GM18858 (cell line): ENCODE data around the gene TTYH1.
"Not testable (repeated sequence)": the region's sequence is repeated elsewhere in the genome, so short reads cannot be mapped to it uniquely, and the experiment has no call there.

Source experiments
- ATAC-seq: cut with Tn5 transposase; IDR thresholded peaks from one replicate; pipeline ENCODE4 v1.9.1; 2021; ENCODE audit not compliant: unreplicated experiment

TTYH1 gene

DNA sequence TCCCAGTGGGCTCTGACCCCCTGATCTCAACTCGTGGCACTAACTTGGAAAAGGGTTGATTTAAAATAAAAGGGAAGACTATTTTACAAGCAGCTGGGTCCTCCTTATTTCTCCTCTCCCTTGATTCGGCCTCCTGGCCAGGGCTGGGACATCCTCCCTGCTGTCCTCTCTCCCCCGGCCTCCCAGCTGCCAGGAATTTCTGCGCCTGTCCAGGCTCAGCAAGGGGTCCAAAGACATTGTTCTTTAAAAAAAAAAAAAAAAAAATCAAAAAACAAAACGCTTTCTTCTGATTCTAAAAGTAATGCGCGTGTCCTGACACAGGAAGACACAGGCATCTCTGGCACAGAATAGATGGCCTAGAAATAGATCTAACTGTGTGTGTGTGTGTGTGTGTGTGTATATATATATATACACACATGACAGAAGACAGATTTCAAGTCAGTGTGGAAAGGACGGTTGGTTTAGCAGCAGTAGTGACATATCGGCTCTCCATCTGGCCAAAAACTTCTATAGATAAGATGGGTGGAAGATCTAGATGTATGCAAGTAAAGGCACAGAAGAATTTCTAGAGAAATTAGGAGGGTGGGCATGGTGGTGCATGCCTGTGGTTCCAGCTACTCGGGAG is 21.5 kb downstream of the TTYH1 start:
- no peak for ATAC-seq

DNA sequence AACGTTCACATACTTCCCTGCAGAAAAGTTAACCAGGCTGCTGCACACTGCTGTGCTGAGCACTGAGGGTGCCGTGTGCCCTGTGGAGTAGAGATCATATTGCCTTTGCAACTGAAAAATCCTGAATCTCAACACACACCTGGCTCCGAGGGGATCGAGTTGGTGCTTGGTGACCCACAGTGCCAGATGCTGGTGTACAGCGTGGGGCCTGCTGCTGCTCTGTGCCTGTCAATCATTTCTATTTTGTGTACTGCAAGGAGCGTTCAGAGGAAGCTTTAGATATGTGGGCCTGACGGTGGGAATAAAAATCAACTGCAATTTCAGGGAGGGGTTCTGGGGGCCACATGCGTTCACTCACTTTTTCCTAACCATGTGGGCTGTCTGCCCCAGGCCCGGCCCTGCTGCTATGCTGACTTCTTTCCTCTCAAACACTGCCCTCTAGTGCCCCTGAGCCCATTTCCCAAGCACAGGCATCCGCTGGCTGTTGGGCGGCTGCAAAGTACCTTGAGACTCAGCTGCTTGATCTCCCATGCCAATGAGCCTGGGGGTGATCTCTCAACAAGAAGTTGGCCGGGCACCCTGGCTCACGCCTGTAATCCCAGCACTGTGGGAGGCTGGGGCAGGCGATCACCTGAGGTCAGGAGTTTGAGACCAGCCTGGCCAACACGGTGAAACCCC is 24.0 kb downstream of the TTYH1 start:
- no peak for ATAC-seq

DNA sequence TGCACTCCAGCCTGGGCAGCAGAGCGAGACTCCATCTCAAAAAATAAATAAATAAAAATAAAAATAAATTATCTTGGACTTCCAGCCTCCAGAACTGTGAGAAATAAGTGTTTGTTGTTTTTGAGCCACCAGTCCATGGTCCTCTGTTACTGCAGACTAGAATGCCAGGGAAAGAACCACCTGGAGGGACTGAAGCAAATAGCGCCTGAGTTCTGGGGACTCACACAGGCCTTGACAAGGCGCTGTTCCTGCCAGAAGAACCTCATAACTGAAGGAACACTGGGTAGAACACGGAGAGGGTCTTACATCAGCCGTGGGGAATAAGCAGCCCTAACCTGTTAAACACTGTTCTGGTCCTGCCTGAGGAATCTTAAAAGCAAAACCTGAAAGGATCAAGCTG is 25.4 kb downstream of the TTYH1 start:
- no peak for ATAC-seq

DNA sequence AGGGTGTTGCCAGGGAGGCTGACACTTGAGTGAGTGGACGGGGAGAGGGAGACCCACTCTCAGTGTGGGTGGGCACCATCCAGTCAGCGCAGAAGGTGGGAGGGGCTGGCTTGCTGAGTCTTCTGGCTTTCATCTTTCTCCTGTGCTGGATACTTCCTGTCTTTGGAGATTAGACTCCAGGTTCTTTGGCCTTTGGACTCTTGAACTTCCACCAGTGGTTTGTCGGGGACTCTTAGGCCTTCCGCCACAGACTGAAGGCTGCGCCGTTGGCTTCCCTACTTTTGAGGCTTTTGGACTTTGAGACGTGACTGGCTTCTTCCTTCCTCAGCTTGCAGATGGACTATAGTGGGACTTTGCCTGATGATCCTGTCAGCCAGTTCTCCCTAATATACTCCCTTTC is 29.5 kb downstream of the TTYH1 start:
- no peak for ATAC-seq

DNA sequence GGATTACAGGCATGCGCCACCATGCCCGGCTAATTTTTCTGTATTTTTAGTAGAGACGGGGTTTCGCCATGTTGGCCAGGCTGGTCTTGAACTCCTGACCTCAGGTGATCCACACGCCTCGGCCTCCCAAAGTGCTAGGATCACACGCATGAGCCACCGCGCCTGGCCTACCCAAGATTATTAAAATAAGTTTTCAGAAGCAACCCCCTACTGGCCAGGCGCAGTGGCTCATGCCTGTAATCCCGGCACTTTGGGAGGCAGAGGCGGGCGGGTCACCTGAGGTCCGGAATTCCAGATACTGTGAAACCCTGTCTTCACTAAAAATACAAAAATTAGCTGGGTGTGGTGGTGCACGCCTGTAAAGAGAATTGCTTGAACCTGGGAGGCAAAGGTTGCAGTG is 31.1 kb downstream of the TTYH1 start:
- not testable (repeated sequence) for ATAC-seq

DNA sequence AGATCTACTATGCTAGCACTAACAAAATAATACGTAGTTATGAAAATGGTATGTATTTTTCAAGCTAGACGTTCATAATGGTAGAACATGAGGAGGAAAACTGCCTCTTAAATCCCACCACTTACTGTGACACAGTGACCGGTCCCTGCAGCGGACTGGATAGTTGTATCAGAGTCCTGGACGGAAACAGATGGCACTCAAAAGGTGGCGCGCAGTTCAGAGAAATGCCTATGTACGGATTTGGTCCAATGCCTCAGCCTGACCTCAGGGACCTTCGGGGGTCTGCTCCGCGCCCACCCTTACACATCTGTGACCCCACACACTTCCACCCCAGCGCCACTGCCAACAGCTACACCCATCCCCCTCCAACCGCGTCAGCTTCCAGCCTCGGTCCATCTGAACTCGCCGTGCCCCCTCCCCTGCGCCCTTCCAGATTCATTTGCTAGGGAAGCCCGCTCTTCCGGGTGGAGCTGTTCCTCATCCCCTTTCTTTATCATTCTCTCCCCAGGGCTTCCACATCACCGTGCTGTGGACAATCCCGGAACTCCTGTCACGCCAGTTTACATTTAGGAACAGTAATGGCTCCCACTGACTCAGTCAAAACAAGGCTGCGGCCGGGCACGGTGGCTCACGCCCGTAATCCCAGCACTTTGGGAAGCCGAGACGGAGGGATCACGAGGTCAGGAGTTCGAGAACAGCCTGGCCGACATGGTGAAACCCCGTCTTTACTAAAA is 32.9 kb downstream of the TTYH1 start:
- no peak for ATAC-seq

DNA sequence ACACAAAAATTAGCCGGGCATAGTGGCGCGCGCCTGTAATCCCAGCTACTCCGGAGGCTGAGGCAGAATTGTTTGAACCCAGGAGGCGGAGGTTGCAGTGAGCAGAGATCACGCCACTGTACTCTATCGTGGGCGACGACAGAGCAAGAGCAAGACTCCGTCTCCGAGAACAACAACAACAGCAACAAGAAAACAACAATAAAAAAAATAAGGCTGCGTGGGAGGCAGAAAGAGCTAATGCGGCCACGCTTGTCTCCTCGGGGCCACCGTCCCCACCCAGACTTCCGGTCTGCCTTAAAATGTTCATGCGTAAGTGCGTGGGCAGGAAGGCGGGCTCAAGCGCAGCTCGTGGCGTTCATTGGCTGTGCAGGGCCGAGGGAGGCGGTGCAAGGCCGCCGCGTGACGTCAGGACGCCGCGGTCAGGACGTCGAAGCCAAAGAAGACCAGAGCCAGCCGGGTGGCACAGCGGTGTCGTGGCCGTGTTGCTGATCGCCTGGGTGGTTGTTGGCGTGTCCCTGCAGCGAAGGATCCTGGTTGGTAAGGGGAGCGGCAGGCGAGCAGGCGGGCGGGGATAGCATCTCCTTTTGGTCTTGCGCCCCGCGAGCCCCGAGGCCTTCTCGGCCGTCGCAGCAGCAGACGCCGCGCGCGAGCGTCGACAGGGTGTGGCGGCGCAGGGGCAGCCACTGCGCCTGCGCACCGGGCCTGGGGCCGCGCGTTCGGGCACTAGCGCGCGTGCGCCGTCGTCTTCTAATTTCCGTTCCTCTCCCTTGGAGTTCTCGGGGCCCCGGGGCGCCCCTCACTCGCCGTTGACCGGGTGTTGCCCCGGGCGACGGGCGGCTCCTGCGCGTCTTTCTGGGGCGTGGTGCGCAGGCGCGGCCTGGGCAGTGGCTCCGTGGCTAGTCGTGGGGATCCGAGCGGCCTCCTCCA is 33.8 kb downstream of the TTYH1 start, which contains the start of gene LENG8:
TSS of gene LENG8 (plus strand) at position 426 of the 927 bp plus-strand sequence. CDS start 2,146 bp downstream, outside the sequence.
- peak; percentile 75 for ATAC-seq

DNA sequence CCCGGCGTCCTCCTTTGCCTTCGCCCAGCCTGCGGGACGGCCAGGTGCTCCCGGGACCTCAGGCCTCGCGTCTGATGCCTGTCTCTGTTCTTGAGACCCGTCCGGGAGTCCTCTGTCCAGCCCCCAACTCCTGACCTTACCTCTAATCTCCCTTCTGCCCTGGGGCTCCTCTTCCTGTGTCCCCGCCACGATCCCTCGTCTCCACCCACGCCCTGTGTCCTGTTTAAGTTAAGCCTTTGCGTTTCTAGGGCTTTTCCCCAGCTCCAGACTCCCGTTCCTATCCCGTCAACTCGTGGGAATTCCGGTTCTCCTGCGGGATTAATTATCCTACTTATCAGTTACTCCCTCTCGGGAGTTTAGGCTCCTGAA is 34.4 kb downstream of the TTYH1 start:
- ATAC-seq = no peak

DNA sequence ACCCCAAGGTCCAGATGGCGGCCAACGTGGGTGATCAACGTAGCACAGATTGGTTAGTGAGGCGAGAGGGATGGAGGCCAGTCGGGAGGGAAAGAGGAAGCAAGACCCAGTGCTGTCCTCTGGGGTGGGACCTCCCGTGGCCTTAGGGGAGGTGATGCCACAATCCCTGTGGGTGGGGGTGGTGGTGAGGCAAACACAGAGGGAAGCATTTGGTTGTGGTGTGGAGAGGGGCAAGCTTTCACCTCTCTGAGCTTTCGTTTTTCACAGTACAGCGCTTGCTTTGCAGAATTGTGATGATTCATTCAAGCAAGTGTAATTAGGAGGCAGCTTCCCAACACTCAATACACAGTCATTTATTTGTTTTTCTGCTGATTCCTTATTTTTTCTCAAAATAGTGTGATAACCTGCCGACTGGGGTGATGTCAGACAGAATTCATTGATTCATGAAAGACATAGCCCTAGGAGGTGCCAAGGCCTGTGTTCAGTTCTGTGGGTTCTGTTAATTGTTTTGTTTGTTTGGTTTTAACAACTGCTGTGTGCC is 36.1 kb downstream of the TTYH1 start:
- ATAC-seq = no peak

DNA sequence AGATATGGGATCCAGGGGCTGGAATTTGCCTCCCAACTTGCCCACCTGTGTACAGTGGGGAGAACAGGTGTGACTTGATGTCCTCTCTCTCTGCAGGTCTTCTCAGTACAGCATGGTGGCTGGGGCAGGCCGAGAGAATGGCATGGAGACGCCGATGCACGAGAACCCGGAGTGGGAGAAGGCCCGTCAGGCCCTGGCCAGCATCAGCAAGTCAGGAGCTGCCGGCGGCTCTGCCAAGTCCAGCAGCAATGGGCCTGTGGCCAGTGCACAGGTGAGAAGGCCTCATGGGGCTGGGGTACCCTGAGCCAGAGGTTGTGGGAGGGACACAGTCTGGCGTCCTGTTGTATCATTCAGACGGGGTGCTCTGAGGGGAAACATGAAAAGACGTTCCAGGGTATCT is 36.7 kb downstream of the TTYH1 start:
- ATAC-seq = no peak

DNA sequence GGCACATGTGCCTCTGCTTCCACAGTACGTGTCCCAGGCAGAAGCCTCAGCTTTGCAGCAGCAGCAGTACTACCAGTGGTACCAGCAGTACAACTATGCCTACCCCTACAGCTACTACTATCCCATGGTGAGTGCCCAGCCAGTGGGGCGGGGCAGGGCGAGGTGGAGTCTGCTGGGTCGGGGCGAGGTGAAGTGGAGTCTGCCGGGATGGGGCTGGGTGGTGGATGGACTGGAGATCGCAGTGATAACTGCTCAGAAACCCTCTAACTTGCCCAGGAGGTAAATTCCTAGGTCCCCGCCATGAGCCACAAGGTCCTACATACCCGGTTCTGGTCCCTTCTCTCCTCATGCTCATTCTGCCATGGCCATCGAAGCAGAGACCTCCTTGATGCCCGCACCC is 37.4 kb downstream of the TTYH1 start:
- no peak for ATAC-seq

DNA sequence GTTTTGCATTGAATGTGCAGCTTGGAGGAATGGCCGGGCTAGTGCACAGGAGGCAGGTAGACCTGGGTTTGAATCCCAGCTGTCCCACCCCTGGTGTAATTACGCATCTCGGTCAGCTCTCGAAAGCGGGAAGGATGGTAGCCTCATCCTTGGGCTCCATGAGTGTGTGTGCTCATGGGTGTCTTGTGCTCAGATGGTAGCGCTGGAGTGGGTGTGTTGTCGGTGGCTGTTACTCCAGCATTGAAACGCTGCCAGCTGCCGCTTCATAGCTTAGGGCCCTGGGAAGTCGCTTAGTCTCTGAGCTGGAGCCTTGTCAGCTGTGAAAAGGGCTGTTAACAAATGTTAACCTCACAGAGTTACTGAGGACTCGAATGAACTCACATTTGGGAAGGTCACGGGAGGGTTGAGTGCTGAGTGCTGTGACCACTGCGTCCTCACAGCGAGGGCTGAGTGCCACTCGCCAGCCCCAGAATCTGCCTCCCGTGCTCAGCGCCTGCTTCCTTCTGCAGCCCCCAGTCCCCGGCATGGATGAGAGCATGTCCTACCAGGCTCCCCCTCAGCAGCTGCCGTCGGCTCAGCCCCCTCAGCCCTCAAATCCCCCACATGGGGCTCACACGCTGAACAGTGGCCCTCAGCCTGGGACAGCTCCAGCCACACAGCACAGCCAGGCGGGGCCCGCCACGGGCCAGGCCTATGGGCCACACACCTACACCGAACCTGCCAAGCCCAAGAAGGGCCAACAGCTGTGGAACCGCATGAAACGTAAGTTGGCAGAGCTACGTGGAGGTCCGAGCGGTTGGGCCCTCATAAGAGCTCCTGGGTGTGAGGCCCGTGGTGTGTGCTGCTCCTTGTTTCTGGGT is 38.9 kb downstream of the TTYH1 start:
- no peak for ATAC-seq

DNA sequence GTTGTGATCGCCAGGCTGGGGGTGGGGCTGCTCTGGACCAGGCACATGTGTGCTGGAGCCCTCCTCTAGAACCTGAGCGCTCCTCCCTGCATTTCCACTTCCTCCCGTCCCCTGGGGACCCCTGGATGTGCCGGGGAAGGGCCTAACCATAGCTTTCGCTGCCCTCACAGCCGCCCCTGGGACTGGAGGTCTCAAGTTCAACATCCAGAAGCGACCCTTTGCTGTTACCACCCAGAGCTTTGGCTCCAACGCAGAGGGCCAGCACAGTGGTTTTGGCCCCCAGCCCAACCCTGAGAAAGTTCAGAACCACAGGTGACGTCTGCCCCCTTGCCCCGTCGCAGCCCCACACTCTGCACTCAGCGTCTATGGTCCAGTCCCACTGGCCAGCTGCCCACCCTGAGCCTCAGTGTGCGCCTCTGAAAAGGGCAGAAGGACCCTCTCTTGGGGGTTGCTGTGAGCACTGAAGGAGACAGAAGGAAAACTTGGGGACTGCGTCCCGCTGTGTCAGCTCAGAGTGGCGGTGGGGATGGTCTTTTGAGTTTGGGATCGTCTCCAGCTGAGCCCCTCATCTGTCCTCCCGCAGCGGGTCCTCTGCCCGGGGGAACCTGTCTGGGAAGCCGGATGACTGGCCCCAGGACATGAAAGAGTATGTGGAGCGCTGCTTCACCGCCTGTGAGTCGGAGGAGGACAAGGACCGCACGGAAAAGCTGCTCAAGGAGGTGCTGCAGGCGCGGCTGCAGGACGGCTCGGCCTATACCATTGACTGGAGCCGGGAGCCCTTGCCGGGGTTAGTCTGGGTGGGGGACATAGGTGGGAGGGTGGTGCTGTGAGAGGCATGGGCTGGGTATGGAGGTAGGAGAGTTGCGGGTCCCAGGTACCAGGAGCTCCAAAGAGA is 39.8 kb downstream of the TTYH1 start:
- ATAC-seq = no peak

DNA sequence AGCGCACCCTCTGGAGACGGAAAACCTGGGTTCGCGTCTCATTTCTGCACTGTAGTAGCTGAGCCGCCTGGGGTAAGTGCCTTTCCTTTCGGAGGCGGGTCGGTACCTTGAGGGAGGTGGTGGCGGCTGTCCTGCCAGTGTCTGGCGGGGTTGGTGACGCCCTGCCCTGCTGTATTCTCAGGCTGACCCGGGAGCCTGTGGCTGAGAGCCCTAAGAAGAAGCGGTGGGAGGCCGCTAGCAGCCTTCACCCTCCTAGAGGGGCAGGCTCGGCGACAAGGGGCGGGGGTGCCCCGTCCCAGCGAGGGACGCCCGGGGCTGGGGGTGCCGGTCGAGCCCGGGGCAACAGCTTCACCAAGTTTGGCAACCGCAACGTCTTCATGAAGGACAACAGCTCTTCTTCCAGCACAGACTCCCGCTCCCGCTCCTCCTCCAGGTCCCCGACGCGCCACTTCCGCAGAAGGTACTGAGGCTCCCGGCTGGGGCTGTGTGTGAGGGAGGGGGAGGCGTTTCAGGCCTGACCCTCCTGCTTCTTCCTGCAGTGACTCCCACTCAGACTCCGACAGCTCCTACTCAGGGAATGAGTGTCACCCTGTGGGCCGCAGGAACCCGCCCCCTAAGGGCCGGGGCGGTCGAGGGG is 40.6 kb downstream of the TTYH1 start:
- ATAC-seq = no peak

DNA sequence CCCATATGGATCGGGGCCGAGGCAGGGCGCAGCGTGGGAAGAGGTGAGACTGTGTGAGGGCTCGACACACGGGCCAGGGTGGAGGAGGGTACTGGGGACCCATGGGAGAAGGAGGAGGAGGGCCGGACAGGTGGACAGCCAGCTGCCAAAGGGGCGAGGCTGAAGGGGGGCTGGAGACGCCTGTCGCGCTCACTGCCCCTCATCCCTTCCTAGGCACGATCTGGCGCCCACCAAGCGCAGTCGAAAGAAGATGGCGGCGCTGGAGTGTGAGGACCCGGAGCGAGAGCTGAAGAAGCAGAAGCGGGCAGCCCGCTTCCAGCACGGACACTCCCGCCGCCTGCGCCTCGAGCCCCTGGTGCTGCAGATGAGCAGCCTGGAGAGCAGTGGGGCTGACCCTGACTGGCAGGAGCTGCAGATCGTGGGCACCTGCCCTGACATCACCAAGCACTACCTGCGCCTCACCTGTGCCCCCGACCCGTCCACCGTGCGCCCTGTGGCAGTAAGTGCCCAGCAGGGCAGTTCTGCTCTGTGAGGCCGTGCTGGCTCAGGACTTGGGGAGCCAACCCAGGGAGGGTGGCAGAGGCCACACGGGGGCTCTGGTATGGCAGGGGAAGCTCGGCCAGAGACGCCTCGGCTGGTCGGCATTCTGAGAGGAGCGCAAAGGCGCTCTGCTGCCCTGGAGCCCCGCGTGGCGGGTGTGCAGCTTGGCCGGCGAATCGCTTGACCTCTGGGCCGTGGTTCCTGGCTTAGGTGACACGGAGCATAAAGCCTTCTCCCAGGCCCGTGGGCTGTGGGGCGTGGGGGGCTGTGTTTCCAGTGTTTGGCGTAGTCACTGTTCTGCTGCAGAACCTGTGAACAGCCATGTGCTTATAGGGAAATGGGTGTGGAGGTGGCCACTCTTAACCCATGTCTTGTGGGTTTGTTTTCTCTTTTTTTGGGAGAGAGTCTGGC is 41.4 kb downstream of the TTYH1 start:
- no peak for ATAC-seq

DNA sequence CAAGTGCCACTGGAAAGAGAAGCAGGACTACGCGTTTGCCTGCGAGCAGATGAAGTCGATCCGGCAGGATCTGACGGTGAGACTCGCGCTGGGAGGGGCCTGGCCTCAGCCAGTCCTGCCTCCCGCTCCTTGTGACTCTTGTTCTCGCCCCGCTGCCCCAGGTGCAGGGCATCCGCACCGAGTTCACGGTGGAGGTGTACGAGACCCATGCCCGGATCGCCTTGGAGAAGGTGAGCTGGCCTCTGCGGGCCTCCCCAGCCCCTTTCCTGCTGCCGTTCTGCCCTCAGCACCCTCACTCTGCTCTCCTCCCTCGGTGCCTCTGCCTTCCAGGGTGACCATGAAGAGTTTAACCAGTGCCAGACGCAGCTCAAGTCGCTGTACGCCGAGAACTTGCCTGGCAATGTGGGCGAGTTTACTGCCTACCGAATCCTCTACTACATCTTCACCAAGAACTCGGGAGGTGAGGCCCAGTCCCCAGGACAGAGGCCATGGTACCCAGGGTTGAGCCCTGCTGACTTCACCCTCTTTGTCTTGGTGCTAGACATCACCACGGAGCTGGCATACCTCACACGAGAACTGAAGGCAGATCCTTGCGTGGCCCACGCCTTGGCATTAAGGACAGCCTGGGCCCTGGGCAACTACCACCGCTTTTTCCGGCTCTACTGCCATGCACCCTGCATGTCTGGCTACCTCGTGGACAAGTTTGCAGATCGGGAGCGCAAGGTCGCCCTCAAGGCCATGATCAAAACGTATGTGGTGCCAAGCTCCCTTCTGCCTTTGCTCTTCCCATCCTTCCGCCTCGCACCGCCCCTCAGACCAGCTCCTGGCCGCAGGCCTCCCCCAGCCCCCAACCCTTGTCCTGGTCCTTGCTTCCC is 42.7 kb downstream of the TTYH1 start:
- ATAC-seq = no peak
